KMS-11 (cell line): Measurements from ENCODE around the gene ZNF219.

ENCODE experiments used
- H2AFZ ChIP-seq: fragments of 200-600 bp; sonication (generic); 2 replicates; pipeline ENCODE4 v1.6.1; 2016; ENCODE audit warnings: antibody characterized with exemption, mixed run types, low read depth
- H3K27ac ChIP-seq: fragments of 200-600 bp; sonication (generic); 2 replicates; pipeline ENCODE4 v1.6.1; 2016; ENCODE audit warnings: mild to moderate bottlenecking, mixed run types
- H3K27me3 ChIP-seq: fragments of 200-600 bp; sonication (generic); 2 replicates; pipeline ENCODE4 v1.6.1; 2017; ENCODE audit warnings: mild to moderate bottlenecking, low read depth, mixed run types, moderate library complexity; ENCODE audit not compliant: insufficient read depth
- H3K36me3 ChIP-seq: fragments of 200-600 bp; sonication (generic); 2 replicates; pipeline ENCODE4 v1.6.1; 2017; ENCODE audit warnings: mild to moderate bottlenecking, mixed run types; ENCODE audit not compliant: insufficient read depth
- H3K4me1 ChIP-seq: fragments of 200-600 bp; sonication (generic); 2 replicates; pipeline ENCODE4 v1.6.1; 2016; ENCODE audit warnings: mild to moderate bottlenecking, low read depth, mixed run types; ENCODE audit not compliant: poor library complexity, severe bottlenecking
- H3K4me2 ChIP-seq: fragments of 200-600 bp; sonication (generic); 2 replicates; pipeline ENCODE4 v1.7.0; 2016; ENCODE audit warnings: mild to moderate bottlenecking, mixed run types
- H3K4me3 ChIP-seq: fragments of 200-600 bp; sonication (generic); IDR thresholded peaks from 2 replicates; pipeline ENCODE4 v1.6.1; 2017; ENCODE audit warnings: low read depth, low read length, mixed read lengths; ENCODE audit not compliant: insufficient read depth
- H3K79me2 ChIP-seq: fragments of 200-600 bp; sonication (generic); 2 replicates; pipeline ENCODE4 v1.6.1; 2016; ENCODE audit warnings: low read depth, mixed run types; ENCODE audit not compliant: insufficient read depth
- H3K9ac ChIP-seq: fragments of 200-600 bp; sonication (generic); 2 replicates; pipeline ENCODE4 v1.6.1; 2016; ENCODE audit warnings: mild to moderate bottlenecking, mixed run types
- H4K20me1 ChIP-seq: fragments of 200-600 bp; sonication (generic); 2 replicates; pipeline ENCODE4 v1.6.1; 2016; ENCODE audit warnings: mild to moderate bottlenecking, mixed run types; ENCODE audit not compliant: insufficient read depth
- TF ChIP-seq, protein P1 (sequence below): fragments of 200-600 bp; sonication (generic); conservative IDR thresholded peaks from 2 replicates; pipeline ENCODE4 v1.6.1; 2017; ENCODE audit warnings: low read depth, mild to moderate bottlenecking, antibody characterized with exemption, low read length, moderate library complexity, mixed read lengths

Gene ZNF219

DNA sequence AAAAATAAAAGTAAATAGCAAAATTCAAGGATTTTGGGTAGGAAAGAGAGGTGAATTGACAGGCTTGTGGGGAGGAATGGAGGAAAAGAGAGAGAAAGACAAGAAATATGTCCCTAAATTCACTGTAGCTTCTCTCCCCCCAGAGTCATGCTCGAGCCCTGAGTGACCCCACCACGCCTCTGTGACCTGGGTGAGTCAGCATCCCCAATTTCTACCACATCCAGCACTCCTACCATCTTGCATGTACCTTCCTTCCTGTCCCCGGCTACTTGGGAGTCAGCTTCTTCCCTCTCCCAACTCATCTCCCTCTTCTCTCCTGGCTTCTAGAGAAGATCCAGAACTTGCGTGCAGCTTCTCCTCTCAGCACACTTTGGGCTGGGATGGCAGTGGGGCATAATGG lies 9.8 kb downstream of the ZNF219 start:
- no peaks in the 10 kb centered on the region for H3K27me3 ChIP-seq

DNA sequence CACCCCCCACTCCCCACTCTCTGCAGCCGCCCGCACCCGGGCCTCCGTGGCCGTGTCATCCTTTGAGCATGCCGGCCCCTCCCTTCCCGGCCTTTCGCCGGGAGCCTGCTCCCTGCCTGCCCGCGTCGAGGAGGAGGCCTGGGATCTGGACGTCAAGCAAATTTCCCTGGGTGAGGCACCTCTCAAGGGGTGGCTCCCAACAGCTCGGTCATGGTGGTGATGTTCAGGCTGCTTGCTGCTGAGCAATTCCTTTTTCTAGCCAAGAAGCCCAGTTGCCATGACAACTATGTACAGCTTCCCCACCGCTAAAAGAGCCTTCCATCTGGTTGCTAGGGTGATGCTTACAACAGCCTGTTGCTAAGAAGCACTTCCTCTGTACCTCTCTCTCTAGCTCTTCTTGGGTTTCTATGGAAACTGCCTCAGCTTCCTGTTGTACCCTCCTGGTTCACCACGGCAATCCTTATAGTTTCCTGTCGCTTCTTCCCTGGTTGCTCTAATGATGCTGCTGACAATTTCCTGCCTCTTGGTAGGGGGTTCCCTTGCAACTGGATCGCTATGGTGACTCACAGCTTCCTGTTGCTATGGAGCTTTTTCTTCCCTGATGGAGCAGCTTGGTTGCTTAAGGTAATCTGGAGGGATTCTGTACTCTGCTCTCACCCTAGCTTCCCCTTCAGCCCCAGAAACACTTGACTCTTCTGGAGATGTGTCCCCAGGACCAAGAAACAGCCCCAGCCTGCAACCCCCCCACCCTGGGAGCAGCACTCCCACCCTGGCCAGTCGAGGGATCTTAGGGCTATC lies 11.0 kb downstream of the ZNF219 start:
- Histone ChIP-seq H3K79me2 (no peaks in the 10 kb centered on the region), H3K4me1 (no peaks in the 10 kb centered on the region), H3K4me2 (no peak overlapping the region), H3K27me3 (no peaks in the 10 kb centered on the region), H3K4me3 (no peak overlapping the region), H3K36me3 (no peaks in the 10 kb centered on the region), H3K27ac (no peak overlapping the region), H2AFZ (no peak overlapping the region), H4K20me1 (no peaks in the 10 kb centered on the region), H3K9ac (no peak overlapping the region)
- TF ChIP-seq, protein P1, sequence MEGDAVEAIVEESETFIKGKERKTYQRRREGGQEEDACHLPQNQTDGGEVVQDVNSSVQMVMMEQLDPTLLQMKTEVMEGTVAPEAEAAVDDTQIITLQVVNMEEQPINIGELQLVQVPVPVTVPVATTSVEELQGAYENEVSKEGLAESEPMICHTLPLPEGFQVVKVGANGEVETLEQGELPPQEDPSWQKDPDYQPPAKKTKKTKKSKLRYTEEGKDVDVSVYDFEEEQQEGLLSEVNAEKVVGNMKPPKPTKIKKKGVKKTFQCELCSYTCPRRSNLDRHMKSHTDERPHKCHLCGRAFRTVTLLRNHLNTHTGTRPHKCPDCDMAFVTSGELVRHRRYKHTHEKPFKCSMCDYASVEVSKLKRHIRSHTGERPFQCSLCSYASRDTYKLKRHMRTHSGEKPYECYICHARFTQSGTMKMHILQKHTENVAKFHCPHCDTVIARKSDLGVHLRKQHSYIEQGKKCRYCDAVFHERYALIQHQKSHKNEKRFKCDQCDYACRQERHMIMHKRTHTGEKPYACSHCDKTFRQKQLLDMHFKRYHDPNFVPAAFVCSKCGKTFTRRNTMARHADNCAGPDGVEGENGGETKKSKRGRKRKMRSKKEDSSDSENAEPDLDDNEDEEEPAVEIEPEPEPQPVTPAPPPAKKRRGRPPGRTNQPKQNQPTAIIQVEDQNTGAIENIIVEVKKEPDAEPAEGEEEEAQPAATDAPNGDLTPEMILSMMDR = no peak

More for the DNA sequence above, 9.8 kb downstream of the ZNF219 start:
- Histone ChIP-seq H3K4me1 (no peaks in the 10 kb centered on the region), H3K36me3 (no peaks in the 10 kb centered on the region), H2AFZ (no peak overlapping the region), H3K9ac (no peak overlapping the region), H3K4me2 (no peak overlapping the region), H4K20me1 (no peaks in the 10 kb centered on the region), H3K27ac (no peak overlapping the region), H3K4me3 (no peak overlapping the region), H3K79me2 (no peaks in the 10 kb centered on the region)
- TF ChIP-seq, protein P1 = no peak

DNA sequence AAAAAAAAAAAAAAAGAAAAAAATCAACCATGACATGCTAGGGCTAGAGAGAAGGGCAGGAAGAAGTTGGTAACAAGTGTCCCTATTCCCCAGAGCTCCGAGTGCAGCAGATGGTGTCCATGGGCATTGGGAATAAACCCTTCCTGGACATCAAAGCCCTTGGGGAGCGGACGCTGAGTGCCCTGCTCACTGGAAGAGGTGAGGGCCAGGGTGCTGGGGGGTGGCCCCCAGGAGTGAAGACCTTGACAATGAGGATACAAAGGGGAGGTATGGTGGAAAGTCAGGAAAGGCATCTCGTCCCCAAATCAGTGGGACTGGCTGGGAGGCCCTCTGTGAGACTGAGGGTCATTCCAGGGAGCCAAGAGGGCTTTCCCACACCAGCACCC lies 11.6 kb downstream of the ZNF219 start:
- Histone ChIP-seq H2AFZ (no peak overlapping the region), H3K27ac (no peak overlapping the region), H4K20me1 (no peaks in the 10 kb centered on the region), H3K4me3 (no peak overlapping the region), H3K4me2 (no peak overlapping the region), H3K9ac (no peak overlapping the region), H3K36me3 (no peaks in the 10 kb centered on the region), H3K4me1 (no peaks in the 10 kb centered on the region), H3K79me2 (no peaks in the 10 kb centered on the region), H3K27me3 (no peaks in the 10 kb centered on the region)
- TF ChIP-seq, protein P1 = no peak

DNA sequence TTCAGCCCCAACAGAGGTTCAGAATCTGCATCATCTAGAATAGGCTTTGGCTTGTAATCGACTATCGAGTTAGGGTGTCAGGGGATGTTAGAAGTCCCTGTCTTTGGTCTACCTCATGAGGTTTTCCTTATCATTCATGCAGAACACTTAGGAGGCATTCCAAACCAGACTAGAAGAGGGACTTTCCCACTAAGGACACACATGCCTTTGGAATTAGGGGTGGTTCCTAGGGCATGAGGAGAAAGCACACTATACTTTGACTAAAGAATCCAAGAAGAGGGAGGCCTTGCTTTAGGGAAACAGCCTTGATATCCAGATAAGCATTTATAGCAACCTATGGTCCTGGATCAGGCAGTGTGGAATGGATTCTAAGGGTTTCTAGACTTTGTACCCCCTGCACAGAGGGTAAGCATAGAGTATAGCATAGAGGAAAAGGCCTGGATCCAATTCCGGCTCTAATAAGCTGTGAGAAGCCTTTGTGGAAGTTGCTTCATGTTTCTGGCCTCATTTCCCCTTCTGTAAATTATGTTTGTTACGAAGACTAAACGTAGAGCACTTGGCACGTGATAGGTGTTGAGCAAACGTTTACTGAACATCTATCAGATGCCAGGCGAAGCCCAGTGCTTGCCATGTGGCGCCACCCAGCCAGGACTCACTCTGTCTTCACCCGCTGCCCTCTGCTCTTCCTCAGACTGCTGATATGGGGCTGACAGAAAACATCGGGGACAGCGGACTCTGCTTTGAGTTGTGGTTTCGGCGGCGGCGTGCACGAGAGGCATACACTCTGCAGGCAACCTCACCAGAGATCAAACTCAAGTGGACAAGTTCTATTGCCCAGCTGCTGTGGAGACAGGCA lies 13.2 kb downstream of the ZNF219 start:
- no peaks in the 10 kb centered on the region for H4K20me1 ChIP-seq
- no peaks in the 10 kb centered on the region for H3K36me3 ChIP-seq
- H3K4me2 ChIP-seq = no peak overlapping the region
- no peak overlapping the region for H3K9ac ChIP-seq
- H3K27me3 ChIP-seq = no peaks in the 10 kb centered on the region
- no peak overlapping the region for H3K27ac ChIP-seq
- H3K4me3 ChIP-seq = no peak overlapping the region
- H2AFZ ChIP-seq = no peak overlapping the region
- no peaks in the 10 kb centered on the region for H3K79me2 ChIP-seq
- TF ChIP-seq, protein P1 = no peak
- H3K4me1 ChIP-seq = no peaks in the 10 kb centered on the region
